Measurements from ENCODE around the gene SORL1-AS1.

The SORL1-AS1 gene

GRCh38 chr11:121422675-121423074 lies 30.1 kb downstream of the SORL1-AS1 start (continued):
- no peak for TF ChIP-seq PRDM15 (CRISPR knock-in tag; IDR thresholded peaks at IDR 0.05)
- TF ChIP-seq TP53 (CRISPR knock-in tag; IDR thresholded peaks at IDR 0.05) = no peak

GRCh38 chr11:121421149-121421901 lies 31.4 kb downstream of the SORL1-AS1 start:
- ChIA-PET POLR2A (no interaction called here), CTCF (interaction anchor here (0.5 to 1.5 kb wide), 4 partner anchors 14 to 1030 kb away, joined by 3 to 6 read pairs (median 4); no protein-coding TSS in a partner anchor)
- Mint-ChIP-seq H3K9me3 (peaks cover 20% of the 10 kb centered on the region), H3K4me1 (peaks cover 20% of the 10 kb centered on the region), H3K27me3 (ENCODE audit: low read depth) (peaks cover 8% of the 10 kb centered on the region), H3K27ac (no peak overlapping the region), H3K36me3 (0 out of 2 replicates have a peak, but pooled peaks cover 5% of the 10 kb centered on the region), H3K4me3 (no peak overlapping the region)
- ATAC-seq (peak; percentile 75), DNase-seq (ENCODE audit: low spot score) (no peak)
- TF ChIP-seq, protein P1, sequence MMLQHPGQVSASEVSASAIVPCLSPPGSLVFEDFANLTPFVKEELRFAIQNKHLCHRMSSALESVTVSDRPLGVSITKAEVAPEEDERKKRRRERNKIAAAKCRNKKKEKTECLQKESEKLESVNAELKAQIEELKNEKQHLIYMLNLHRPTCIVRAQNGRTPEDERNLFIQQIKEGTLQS (CRISPR knock-in tag; conservative IDR thresholded peaks at IDR 0.05) = no peak
- TF ChIP-seq ZNF416 (CRISPR knock-in tag; IDR thresholded peaks at IDR 0.05) = no peak

- no peak for DNase-seq (ENCODE audit: low spot score)
- Mint-ChIP-seq H3K27me3 (ENCODE audit: low read depth) (no peaks in the 10 kb centered on the region; the same call in 1 of the 2 replicates), H3K9me3 (peaks cover 15% of the 10 kb centered on the region), H3K36me3 (0 out of 2 replicates have a peak, but pooled peaks cover 5% of the 10 kb centered on the region), H3K4me3 (no peak overlapping the region), H3K27ac (no peak overlapping the region), H3K4me1 (peaks cover 13% of the 10 kb centered on the region)
- ATAC-seq = no peak
- CTCF ChIA-PET = interaction anchor here (0.9 to 1.5 kb wide), 3 partner anchors 14 to 45 kb away, joined by 3 to 4 read pairs (median 4); partner anchors contain the start of gene SORL1-AS1
- POLR2A ChIA-PET = no interaction called here
- TF ChIP-seq FOXJ3 (CRISPR knock-in tag; IDR thresholded peaks at IDR 0.05; ENCODE audit: borderline replicate concordance) = no peak
- no peak for TF ChIP-seq ZNF423 (CRISPR knock-in tag; IDR thresholded peaks at IDR 0.05)
- TF ChIP-seq, protein P2, sequence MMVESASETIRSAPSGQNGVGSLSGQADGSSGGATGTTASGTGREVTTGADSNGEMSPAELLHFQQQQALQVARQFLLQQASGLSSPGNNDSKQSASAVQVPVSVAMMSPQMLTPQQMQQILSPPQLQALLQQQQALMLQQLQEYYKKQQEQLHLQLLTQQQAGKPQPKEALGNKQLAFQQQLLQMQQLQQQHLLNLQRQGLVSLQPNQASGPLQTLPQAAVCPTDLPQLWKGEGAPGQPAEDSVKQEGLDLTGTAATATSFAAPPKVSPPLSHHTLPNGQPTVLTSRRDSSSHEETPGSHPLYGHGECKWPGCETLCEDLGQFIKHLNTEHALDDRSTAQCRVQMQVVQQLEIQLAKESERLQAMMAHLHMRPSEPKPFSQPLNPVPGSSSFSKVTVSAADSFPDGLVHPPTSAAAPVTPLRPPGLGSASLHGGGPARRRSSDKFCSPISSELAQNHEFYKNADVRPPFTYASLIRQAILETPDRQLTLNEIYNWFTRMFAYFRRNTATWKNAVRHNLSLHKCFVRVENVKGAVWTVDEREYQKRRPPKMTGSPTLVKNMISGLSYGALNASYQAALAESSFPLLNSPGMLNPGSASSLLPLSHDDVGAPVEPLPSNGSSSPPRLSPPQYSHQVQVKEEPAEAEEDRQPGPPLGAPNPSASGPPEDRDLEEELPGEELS (CRISPR knock-in tag; IDR thresholded peaks at IDR 0.05) = no peak
- no peak for TF ChIP-seq HMGA2 (CRISPR knock-in tag; IDR thresholded peaks at IDR 0.05)
- no peak for TF ChIP-seq FOXP1 (CRISPR knock-in tag; IDR thresholded peaks at IDR 0.05; ENCODE audit: borderline replicate concordance)
- TF ChIP-seq FOXK1 (CRISPR knock-in tag; IDR thresholded peaks at IDR 0.05) = no peak
- no peak for TF ChIP-seq ZNF219 (CRISPR knock-in tag; IDR thresholded peaks at IDR 0.05; ENCODE audit: borderline replicate concordance)
- no peak for TF ChIP-seq CBFB (CRISPR knock-in tag; IDR thresholded peaks at IDR 0.05; ENCODE audit: low read depth)
- TF ChIP-seq ESRRA (CRISPR knock-in tag; IDR thresholded peaks at IDR 0.05; ENCODE audit: borderline replicate concordance) = no peak
- no peak for TF ChIP-seq ARID4B (CRISPR knock-in tag; IDR thresholded peaks at IDR 0.05; ENCODE audit: borderline replicate concordance)
- TF ChIP-seq, protein P3, sequence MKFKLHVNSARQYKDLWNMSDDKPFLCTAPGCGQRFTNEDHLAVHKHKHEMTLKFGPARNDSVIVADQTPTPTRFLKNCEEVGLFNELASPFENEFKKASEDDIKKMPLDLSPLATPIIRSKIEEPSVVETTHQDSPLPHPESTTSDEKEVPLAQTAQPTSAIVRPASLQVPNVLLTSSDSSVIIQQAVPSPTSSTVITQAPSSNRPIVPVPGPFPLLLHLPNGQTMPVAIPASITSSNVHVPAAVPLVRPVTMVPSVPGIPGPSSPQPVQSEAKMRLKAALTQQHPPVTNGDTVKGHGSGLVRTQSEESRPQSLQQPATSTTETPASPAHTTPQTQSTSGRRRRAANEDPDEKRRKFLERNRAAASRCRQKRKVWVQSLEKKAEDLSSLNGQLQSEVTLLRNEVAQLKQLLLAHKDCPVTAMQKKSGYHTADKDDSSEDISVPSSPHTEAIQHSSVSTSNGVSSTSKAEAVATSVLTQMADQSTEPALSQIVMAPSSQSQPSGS (CRISPR knock-in tag; IDR thresholded peaks at IDR 0.05; ENCODE audit: borderline replicate concordance, low read depth) = no peak
- no peak for TF ChIP-seq PRDM15 (CRISPR knock-in tag; IDR thresholded peaks at IDR 0.05)
These were observed 32.4 kb downstream of the SORL1-AS1 start for GRCh38 chr11:121420398-121420797.

Measured in WTC11 (cell line).